K562 (cell line): Measurements from ENCODE around the gene ACBD4. TPM values are rescaled to one million over a fixed set of nuclear protein-coding genes. Genes with fewer than 3 reads are reported as not detected.
A peak's percentile ranks its signal among the peaks of the same experiment; 100 is the strongest.

Experiments used
- CBFB ChIP-seq: sonication (generic); formaldehyde crosslinking; IDR thresholded peaks from 2 replicates; pipeline ENCODE4 v1.4.0; 2020; ENCODE audit warnings: mild to moderate bottlenecking, missing genetic modification reagents
- CUX1 ChIP-seq: fragments of 200-800 bp; sonication (Bioruptor generic); IDR thresholded peaks from 2 replicates; pipeline ENCODE4 v1.6.1; 2016; ENCODE audit warnings: missing genetic modification characterization, missing compliant biosample characterization
- ERF ChIP-seq: fragments of 450-650 bp; formaldehyde crosslinking; IDR thresholded peaks from 2 replicates; pipeline ENCODE4 v1.4.0; 2020; ENCODE audit warnings: mild to moderate bottlenecking, mixed read lengths
- ETV6 ChIP-seq, 3 experiments: fragments of 150-350 bp in 1 of 3; sonication (generic) in 1 of 3; formaldehyde crosslinking in 1 of 3; IDR thresholded peaks; 2 replicates each; pipeline versions ENCODE4 v1.6.1 to v1.8.0; 2014 to 2022; ENCODE audit warnings: borderline replicate concordance in 2 of 3, low read depth in 2 of 3, antibody characterized with exemption in 1 of 3, low read length in 1 of 3, mild to moderate bottlenecking in 1 of 3, missing genetic modification reagents in 1 of 3
- EWSR1 ChIP-seq: fragments of 450-650 bp; IDR thresholded peaks from 2 replicates; pipeline ENCODE4 v1.6.1; 2018; ENCODE audit warnings: borderline replicate concordance, mild to moderate bottlenecking, low read depth, moderate library complexity; ENCODE audit not compliant: partially characterized antibody
- FOXA3 ChIP-seq, 2 experiments: fragments of 450-650 bp in 1 of 2; sonication (generic) in 1 of 2; formaldehyde crosslinking; IDR thresholded peaks in 1 of 2; conservative IDR thresholded peaks in 1 of 2; 2 replicates each; pipeline versions ENCODE4 v1.4.0 to v1.8.0; 2020 to 2022; ENCODE audit warnings: mild to moderate bottlenecking in 2 of 2, missing genetic modification reagents in 1 of 2
- HEY1 ChIP-seq: fragments of 250-450 bp; sonication (Bioruptor Pico); IDR thresholded peaks from 2 replicates; pipeline ENCODE4 v1.5.0; 2020; ENCODE audit warnings: mild to moderate bottlenecking, moderate library complexity, borderline replicate concordance
- HMGXB4 ChIP-seq: sonication (generic); formaldehyde crosslinking; IDR thresholded peaks from 2 replicates; pipeline ENCODE4 v1.8.1; 2023; ENCODE audit warnings: mild to moderate bottlenecking, missing genetic modification reagents
- HNRNPL ChIP-seq: fragments of 200-400 bp; formaldehyde crosslinking; IDR thresholded peaks from 2 replicates; pipeline ENCODE4 v1.6.1; 2017; ENCODE audit warnings: low read depth, mild to moderate bottlenecking, low read length
- NBN ChIP-seq: fragments of 450-650 bp; IDR thresholded peaks from 2 replicates; pipeline ENCODE4 v1.6.1; 2016; ENCODE audit warnings: low read depth, mild to moderate bottlenecking
- NELFE ChIP-seq: IDR thresholded peaks from 2 replicates; pipeline ENCODE4 v1.6.1; 2011; ENCODE audit warnings: mild to moderate bottlenecking; ENCODE audit not compliant: insufficient read depth, insufficient read length
- SMAD4 ChIP-seq: fragments of 250-450 bp; sonication (Bioruptor Pico); conservative IDR thresholded peaks from 2 replicates; pipeline ENCODE4 v1.8.0; 2021; ENCODE audit warnings: inconsistent platforms, mild to moderate bottlenecking, moderate library complexity
- XRCC3 ChIP-seq: fragments of 450-650 bp; IDR thresholded peaks from 2 replicates; pipeline ENCODE4 v1.6.1; 2017; ENCODE audit warnings: mild to moderate bottlenecking, moderate library complexity
- ZFP36 ChIP-seq: fragments of 150-350 bp; IDR thresholded peaks from 2 replicates; pipeline ENCODE4 v1.6.1; 2018; ENCODE audit warnings: low read length, low read depth; ENCODE audit not compliant: partially characterized antibody
- ZNF263 ChIP-seq: sonication (generic); formaldehyde crosslinking; IDR thresholded peaks from 2 replicates; pipeline ENCODE4 v1.8.0; 2022; ENCODE audit warnings: mild to moderate bottlenecking, missing genetic modification reagents, borderline replicate concordance
- polyA plus RNA-seq, 8 experiments: library from polyadenylated mRNA; depleted of rRNA in 4 of 8; stranded (reverse) in 5 of 8; unstranded in 3 of 8; fragments of >200 nt; fragmentation: Nextera tagmentation in 2 of 8; fragmentation: Illumina TruSeq in 1 of 8; extraction: Ambion mirVana in 2 of 8; extraction: Trizol in 1 of 8; gene quantifications; 2 replicates each; pipeline versions ENCODE4 v1.2.1 to v1.2.3, GENCODE V29; 2011 to 2014; ENCODE audit warnings: inconsistent platforms in 1 of 8, missing spikeins in 1 of 8
- total RNA-seq, 7 experiments: library from RNA; depleted of rRNA in 6 of 7; stranded (reverse); fragments of >200 nt in 6 of 7; fragmentation: Illumina TruSeq in 2 of 7; extraction: Trizol in 2 of 7; gene quantifications; 2 replicates each; pipeline versions ENCODE4 v1.2.1 to v1.2.3, GENCODE V29; 2011 to 2021; ENCODE audit warnings: low replicate concordance in 1 of 7

Gene ACBD4
- total and polyA plus RNA-seq, 9 of the 15 experiments (the other 6 are each of a cell fraction or from before 2014, with no cell fraction given) = 0.14 to 6.9 (median 4.6) TPM

- peak; percentile 97 for TF ChIP-seq NBN
- peak; percentile 57 for TF ChIP-seq ZFP36
- peak; percentile 87 for TF ChIP-seq HEY1 (CRISPR knock-in tag)
- peak; percentile 88 for TF ChIP-seq ERF (CRISPR knock-in tag)
- peak; percentile 62 to 70; a peak in 1 of 4 replicates for TF ChIP-seq ETV6 (IDR thresholded peaks at IDR 0.05; ENCODE audit: borderline replicate concordance in 1 of 2, low read depth in 2 of 2, low read length in 1 of 2)
- no peak for TF ChIP-seq ETV6 (CRISPR knock-in tag; IDR thresholded peaks at IDR 0.05; ENCODE audit: borderline replicate concordance)
- 0 out of 2 replicates have a peak, but pooled peaks have one; percentile 51 for TF ChIP-seq CBFB (CRISPR knock-in tag)
- TF ChIP-seq NELFE = peak; percentile 96
- peak; percentile 100 for TF ChIP-seq ZNF263 (CRISPR knock-in tag)
- no peak for TF ChIP-seq XRCC3
- TF ChIP-seq EWSR1 = no peak
- no peak for TF ChIP-seq CUX1 (CRISPR knock-in tag)
- 0 out of 2 replicates have a peak, but pooled peaks have one; percentile 44 for TF ChIP-seq HNRNPL
- TF ChIP-seq SMAD4 (CRISPR knock-in tag) = peak; percentile 52; the same call in 1 of the 2 replicates
- peak; percentile 10; the same call in 1 of the 2 replicates for TF ChIP-seq HMGXB4 (CRISPR knock-in tag)
- TF ChIP-seq FOXA3 (CRISPR knock-in tag; conservative IDR thresholded peaks at IDR 0.05 in 1 of 2, IDR thresholded peaks at IDR 0.05 in 1 of 2) = no peak; a peak in 1 of 4 replicates
Observed at GRCh38 chr17:45148183-45149036, 12.9 kb downstream of the ACBD4 start, which contains the start of gene HEXIM1 (continued).
